ENCODE data around the gene TINCR. TPM values are rescaled to one million over a fixed set of nuclear protein-coding genes. Genes with fewer than 3 reads are reported as not detected.

The TINCR gene
- total and polyA plus RNA-seq, 4 donors = 0.05 to 0.08 TPM; not detected in 2

GRCh38 chr19:5595745-5596144 is 28.0 kb upstream of the TINCR start:
- H3K27ac ChIP-seq (ENCODE audit: low read depth in 1 of 2, low read length in 2 of 2) = no peak overlapping the region
- H3K36me3 ChIP-seq (ENCODE audit: control insufficient read depth in 4 of 4, insufficient read depth in 3 of 4, low read depth in 1 of 4, low read length in 3 of 4) = peaks cover 32 to 97% (median 80%) of the 10 kb centered on the region in 4 donors
- H3K4me1 ChIP-seq (ENCODE audit: control insufficient read depth in 4 of 4, insufficient read depth in 4 of 4, low read length in 3 of 4) = peaks cover 0 to 11% (median 10%) of the 10 kb centered on the region in 4 donors
- TF ChIP-seq JUND (IDR thresholded peaks at IDR 0.05) = no peak
- TF ChIP-seq HNF4A (conservative IDR thresholded peaks at IDR 0.05) = no peak
- no peak for TF ChIP-seq FOXA2 (IDR thresholded peaks at IDR 0.05)
- no peak for TF ChIP-seq EGR1 (IDR thresholded peaks at IDR 0.05; ENCODE audit: low read depth in 2 of 2)
- no peak for TF ChIP-seq GABPA (IDR thresholded peaks at IDR 0.05 in 1 of 2, conservative IDR thresholded peaks at IDR 0.05 in 1 of 2)
- TF ChIP-seq SP1 (IDR thresholded peaks at IDR 0.05) = no peak
- no peak for TF ChIP-seq TAF1 (conservative IDR thresholded peaks at IDR 0.05)
- no peak for TF ChIP-seq YY1 (IDR thresholded peaks at IDR 0.05)
- TF ChIP-seq RAD21 (IDR thresholded peaks at IDR 0.05) = no peak
- no peak for TF ChIP-seq MAX (IDR thresholded peaks at IDR 0.05)
- TF ChIP-seq FOXA1 (IDR thresholded peaks at IDR 0.05) = no peak
- H3K27me3 ChIP-seq (ENCODE audit: control insufficient read depth in 4 of 4, insufficient read depth in 4 of 4, low read length in 3 of 4) = no peaks in the 10 kb centered on the region
- DNase-seq (ENCODE audit: low spot score) = no peak
- no peak overlapping the region for H3K4me3 ChIP-seq (ENCODE audit: low read depth in 1 of 3, low read length in 3 of 3)
- WGBS = 96% methylated on average over 9 of the region's 9 CpGs
- H3K9me3 ChIP-seq (ENCODE audit: control insufficient read depth in 4 of 4, low read length in 3 of 4) = no peaks in the 10 kb centered on the region
- no peak overlapping the region for H3K9ac ChIP-seq (ENCODE audit: low read depth in 1 of 2, low read length in 2 of 2)

- TF ChIP-seq FOXA2 (IDR thresholded peaks at IDR 0.05) (no peak), RXRA (IDR thresholded peaks at IDR 0.05) (no peak), SP1 (IDR thresholded peaks at IDR 0.05) (no peak), TAF1 (conservative IDR thresholded peaks at IDR 0.05) (no peak), FOXA1 (IDR thresholded peaks at IDR 0.05) (no peak), ZBTB33 (IDR thresholded peaks at IDR 0.05) (no peak), HNF4G (IDR thresholded peaks at IDR 0.05) (no peak)
- TF ChIP-seq, protein P1, sequence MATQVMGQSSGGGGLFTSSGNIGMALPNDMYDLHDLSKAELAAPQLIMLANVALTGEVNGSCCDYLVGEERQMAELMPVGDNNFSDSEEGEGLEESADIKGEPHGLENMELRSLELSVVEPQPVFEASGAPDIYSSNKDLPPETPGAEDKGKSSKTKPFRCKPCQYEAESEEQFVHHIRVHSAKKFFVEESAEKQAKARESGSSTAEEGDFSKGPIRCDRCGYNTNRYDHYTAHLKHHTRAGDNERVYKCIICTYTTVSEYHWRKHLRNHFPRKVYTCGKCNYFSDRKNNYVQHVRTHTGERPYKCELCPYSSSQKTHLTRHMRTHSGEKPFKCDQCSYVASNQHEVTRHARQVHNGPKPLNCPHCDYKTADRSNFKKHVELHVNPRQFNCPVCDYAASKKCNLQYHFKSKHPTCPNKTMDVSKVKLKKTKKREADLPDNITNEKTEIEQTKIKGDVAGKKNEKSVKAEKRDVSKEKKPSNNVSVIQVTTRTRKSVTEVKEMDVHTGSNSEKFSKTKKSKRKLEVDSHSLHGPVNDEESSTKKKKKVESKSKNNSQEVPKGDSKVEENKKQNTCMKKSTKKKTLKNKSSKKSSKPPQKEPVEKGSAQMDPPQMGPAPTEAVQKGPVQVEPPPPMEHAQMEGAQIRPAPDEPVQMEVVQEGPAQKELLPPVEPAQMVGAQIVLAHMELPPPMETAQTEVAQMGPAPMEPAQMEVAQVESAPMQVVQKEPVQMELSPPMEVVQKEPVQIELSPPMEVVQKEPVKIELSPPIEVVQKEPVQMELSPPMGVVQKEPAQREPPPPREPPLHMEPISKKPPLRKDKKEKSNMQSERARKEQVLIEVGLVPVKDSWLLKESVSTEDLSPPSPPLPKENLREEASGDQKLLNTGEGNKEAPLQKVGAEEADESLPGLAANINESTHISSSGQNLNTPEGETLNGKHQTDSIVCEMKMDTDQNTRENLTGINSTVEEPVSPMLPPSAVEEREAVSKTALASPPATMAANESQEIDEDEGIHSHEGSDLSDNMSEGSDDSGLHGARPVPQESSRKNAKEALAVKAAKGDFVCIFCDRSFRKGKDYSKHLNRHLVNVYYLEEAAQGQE (IDR thresholded peaks at IDR 0.05) = no peak
- TF ChIP-seq, protein P2, sequence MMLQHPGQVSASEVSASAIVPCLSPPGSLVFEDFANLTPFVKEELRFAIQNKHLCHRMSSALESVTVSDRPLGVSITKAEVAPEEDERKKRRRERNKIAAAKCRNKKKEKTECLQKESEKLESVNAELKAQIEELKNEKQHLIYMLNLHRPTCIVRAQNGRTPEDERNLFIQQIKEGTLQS (IDR thresholded peaks at IDR 0.05) = no peak
- TF ChIP-seq, protein P3, sequence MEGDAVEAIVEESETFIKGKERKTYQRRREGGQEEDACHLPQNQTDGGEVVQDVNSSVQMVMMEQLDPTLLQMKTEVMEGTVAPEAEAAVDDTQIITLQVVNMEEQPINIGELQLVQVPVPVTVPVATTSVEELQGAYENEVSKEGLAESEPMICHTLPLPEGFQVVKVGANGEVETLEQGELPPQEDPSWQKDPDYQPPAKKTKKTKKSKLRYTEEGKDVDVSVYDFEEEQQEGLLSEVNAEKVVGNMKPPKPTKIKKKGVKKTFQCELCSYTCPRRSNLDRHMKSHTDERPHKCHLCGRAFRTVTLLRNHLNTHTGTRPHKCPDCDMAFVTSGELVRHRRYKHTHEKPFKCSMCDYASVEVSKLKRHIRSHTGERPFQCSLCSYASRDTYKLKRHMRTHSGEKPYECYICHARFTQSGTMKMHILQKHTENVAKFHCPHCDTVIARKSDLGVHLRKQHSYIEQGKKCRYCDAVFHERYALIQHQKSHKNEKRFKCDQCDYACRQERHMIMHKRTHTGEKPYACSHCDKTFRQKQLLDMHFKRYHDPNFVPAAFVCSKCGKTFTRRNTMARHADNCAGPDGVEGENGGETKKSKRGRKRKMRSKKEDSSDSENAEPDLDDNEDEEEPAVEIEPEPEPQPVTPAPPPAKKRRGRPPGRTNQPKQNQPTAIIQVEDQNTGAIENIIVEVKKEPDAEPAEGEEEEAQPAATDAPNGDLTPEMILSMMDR (IDR thresholded peaks at IDR 0.05; ENCODE audit: low read depth, low read length, missing input control) = no peak
- DNase-seq (ENCODE audit: low spot score) = no peak
Observed at GRCh38 chr19:5595129-5595528, 27.4 kb upstream of the TINCR start.

More at GRCh38 chr19:5595129-5595528, 27.4 kb upstream of the TINCR start:
- Histone ChIP-seq H3K4me3 (ENCODE audit: low read depth in 1 of 3, low read length in 3 of 3) (no peak overlapping the region), H3K36me3 (ENCODE audit: control insufficient read depth in 4 of 4, insufficient read depth in 3 of 4, low read depth in 1 of 4, low read length in 3 of 4) (peaks cover 33 to 97% (median 78%) of the 10 kb centered on the region in 4 donors), H3K9me3 (ENCODE audit: control insufficient read depth in 4 of 4, low read length in 3 of 4) (no peaks in the 10 kb centered on the region), H3K27me3 (ENCODE audit: control insufficient read depth in 4 of 4, insufficient read depth in 4 of 4, low read length in 3 of 4) (no peaks in the 10 kb centered on the region), H3K27ac (ENCODE audit: low read depth in 1 of 2, low read length in 2 of 2) (no peak overlapping the region), H3K9ac (ENCODE audit: low read depth in 1 of 2, low read length in 2 of 2) (no peak overlapping the region), H3K4me1 (ENCODE audit: control insufficient read depth in 4 of 4, insufficient read depth in 4 of 4, low read length in 3 of 4) (peaks cover 0 to 11% (median 10%) of the 10 kb centered on the region in 4 donors)
- WGBS = 94% methylated on average over 18 of the region's 18 CpGs

Data from liver (tissue), 9 donors.